ENCODE results near the gene SQOR. TPM values are rescaled to one million over a fixed set of nuclear protein-coding genes. Genes with fewer than 3 reads are reported as not detected.
A peak's percentile ranks its signal among the peaks of the same experiment; 100 is the strongest.

Gene SQOR
- total and polyA plus RNA-seq, 2 of the 4 experiments (the other 2 are of a cell fraction) = 22.1 to 40.3 TPM

GRCh38 chr15:45670511-45670910 is 35.7 kb downstream of the SQOR start:
- Histone ChIP-seq H3K4me2 (ENCODE audit: low read depth, low read length) (no peak overlapping the region), H3K56ac (ENCODE audit: extremely low read depth, insufficient read depth, low read length) (no peak overlapping the region), H2AK9ac (replicated peaks; ENCODE audit: low read depth, low read length, poor library complexity) (no peak overlapping the region), H3K79me1 (ENCODE audit: low read depth in 1 of 2, low read length in 2 of 2) (no peaks in the 10 kb centered on the region), H2BK15ac (ENCODE audit: low read depth, low read length) (no peak overlapping the region), H4K8ac (ENCODE audit: low read depth in 2 of 2, low read length in 2 of 2) (no peak overlapping the region; a peak in 1 of 4 replicates), H3K4me1 (ENCODE audit: control insufficient read depth, insufficient read depth, low read length) (peaks cover 6% of the 10 kb centered on the region; the same call in 1 of the 2 replicates), H3K9me3 (ENCODE audit: control insufficient read depth, insufficient read depth, low read length) (no peaks in the 10 kb centered on the region), H3K4me3 (ENCODE audit: insufficient read depth, low read depth, low read length) (no peak overlapping the region), H3K23ac (ENCODE audit: low read depth, low read length) (no peak overlapping the region), H3K27me3 (ENCODE audit: control insufficient read depth, insufficient read depth, low read length) (no peaks in the 10 kb centered on the region), H2AK5ac (ENCODE audit: low read depth, low read length) (no peak overlapping the region), H2AFZ (replicated peaks; ENCODE audit: low read length, poor library complexity) (no peak overlapping the region), H2BK120ac (ENCODE audit: low read depth, low read length) (peak overlapping the region; percentile 13), H2BK5ac (ENCODE audit: low read depth, low read length, poor library complexity, severe bottlenecking) (no peak overlapping the region), H3K4ac (ENCODE audit: low read depth, low read length) (peak overlapping the region; percentile 13; the same call in 1 of the 2 replicates), H3K27ac (ENCODE audit: insufficient read depth, low read length) (peak overlapping the region; percentile 73; the same call in 1 of the 2 replicates), H3K9ac (ENCODE audit: low read depth, low read length) (no peak overlapping the region), H4K5ac (ENCODE audit: low read depth, low read length) (no peak overlapping the region), H2BK20ac (ENCODE audit: low read depth, low read length) (peak overlapping the region; percentile 59; the same call in 1 of the 2 replicates), H4K20me1 (ENCODE audit: insufficient read depth, low read length) (no peaks in the 10 kb centered on the region), H3K18ac (ENCODE audit: low read depth, low read length) (no peak overlapping the region; the same call in 1 of the 2 replicates), H3K36me3 (ENCODE audit: control insufficient read depth, insufficient read depth, low read length) (peaks cover 6% of the 10 kb centered on the region), H3K14ac (replicated peaks; ENCODE audit: low read depth, low read length) (no peak overlapping the region; the same call in 1 of the 2 replicates), H3K9me1 (ENCODE audit: insufficient read depth, low read length) (no peaks in the 10 kb centered on the region), H4K91ac (ENCODE audit: insufficient read depth, low read depth, low read length) (no peak overlapping the region)
- dilution Hi-C loops (cut with HindIII; ENCODE audit: low sequenced_read_pairs, unreplicated experiment) = no loop called here
- ATAC-seq (ENCODE audit: low read depth) (peak; percentile 72), DNase-seq (peak; percentile 30)
- 0% methylated on average over 1 of the region's 4 CpGs; no CpG with 5 or more reads in 1 of the 2 experiments for WGBS, 2 experiments (ENCODE audit: extremely low coverage in 2 of 2, insufficient read length in 1 of 2)
- CTCF ChIA-PET = interaction anchor here (0.8 to 1.5 kb wide), 3 partner anchors 11 to 211 kb away, joined by 3 to 6 read pairs (median 5); no protein-coding TSS in a partner anchor
- intact Hi-C loops (cut with micrococcal nuclease) = no loop called here
- no TSS peak for BruUV-seq (replicated peaks)
- POLR2A ChIA-PET (ENCODE audit: unreplicated experiment) = no interaction called here
- no peak for TF ChIP-seq FOS (IDR thresholded peaks at IDR 0.05; ENCODE audit: low read depth, low read length)
- in situ Hi-C loops (cut with MboI; ENCODE audit: low sequenced_read_pairs) = no loop called here

Measured in IMR-90 (cell line).